ENCODE data around the gene ANKRD34A. TPM values are rescaled to one million over a fixed set of nuclear protein-coding genes. Genes with fewer than 3 reads are reported as not detected.
A peak's percentile ranks its signal among the peaks of the same experiment; 100 is the strongest.

Gene ANKRD34A
- polyA plus RNA-seq, 1 donor from 2014 or later: 1.7 TPM

DNA sequence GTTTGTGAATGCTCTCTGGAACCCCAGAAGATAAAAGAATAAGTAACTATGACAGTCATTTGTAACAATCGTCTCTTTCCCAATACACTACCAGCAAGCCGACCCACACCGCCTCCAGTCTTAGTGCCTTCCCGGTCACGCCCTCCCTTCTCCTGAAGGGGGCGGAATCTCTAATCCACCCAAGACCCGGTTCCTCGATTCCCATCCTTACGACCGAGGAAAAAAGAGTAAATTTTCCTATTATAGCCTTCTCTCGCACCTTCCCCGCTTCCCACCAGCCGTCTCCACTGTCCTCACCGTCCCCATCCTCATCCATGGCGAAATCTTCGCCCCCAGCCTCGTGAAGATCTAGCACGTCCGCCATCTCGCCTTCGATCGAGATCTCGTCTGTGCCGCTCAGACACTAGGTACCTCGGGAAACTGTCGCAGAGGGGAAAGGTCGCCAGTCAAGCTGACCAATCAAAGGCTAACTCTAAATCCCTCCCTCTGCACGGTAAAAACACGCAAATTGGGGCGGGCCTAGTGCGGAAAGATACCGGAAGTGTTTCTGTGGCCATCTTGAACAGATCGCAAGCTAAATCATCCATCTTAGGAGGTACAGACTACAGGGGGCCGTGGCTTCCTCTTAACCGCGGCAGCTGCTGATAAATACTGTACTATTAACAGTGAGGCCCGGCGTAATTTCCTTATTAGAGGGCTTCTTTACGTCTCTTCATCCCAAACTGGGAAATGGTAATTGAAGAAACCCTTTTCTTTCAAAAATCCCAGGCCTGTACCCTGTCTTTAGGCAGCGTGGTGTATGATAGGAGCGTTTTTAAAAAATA, 37.1 kb downstream of the ANKRD34A start, which contains the start of gene RBM8A:
TSS of gene RBM8A (minus strand) at position 422 of the 824 bp plus-strand sequence. CDS start at position 364, 58 bp downstream.
- no peaks in the 10 kb centered on the region for H3K36me3 ChIP-seq (ENCODE audit: insufficient read depth, low read length)
- peak; percentile 96 for TF ChIP-seq MXI1 (conservative IDR thresholded peaks at IDR 0.05; ENCODE audit: poor library complexity, severe bottlenecking)
- peak; percentile 65 for TF ChIP-seq RAD21 (conservative IDR thresholded peaks at IDR 0.05)
- peak; percentile 77 for TF ChIP-seq SMC3 (conservative IDR thresholded peaks at IDR 0.05; ENCODE audit: poor library complexity)
- TF ChIP-seq TAF1 (IDR thresholded peaks at IDR 0.05; ENCODE audit: low read depth): peak; percentile 92
- no peak for TF ChIP-seq EZH2 (IDR thresholded peaks at IDR 0.05; ENCODE audit: borderline replicate concordance, insufficient read depth, low read length, poor library complexity, severe bottlenecking)
- TF ChIP-seq, protein P1, sequence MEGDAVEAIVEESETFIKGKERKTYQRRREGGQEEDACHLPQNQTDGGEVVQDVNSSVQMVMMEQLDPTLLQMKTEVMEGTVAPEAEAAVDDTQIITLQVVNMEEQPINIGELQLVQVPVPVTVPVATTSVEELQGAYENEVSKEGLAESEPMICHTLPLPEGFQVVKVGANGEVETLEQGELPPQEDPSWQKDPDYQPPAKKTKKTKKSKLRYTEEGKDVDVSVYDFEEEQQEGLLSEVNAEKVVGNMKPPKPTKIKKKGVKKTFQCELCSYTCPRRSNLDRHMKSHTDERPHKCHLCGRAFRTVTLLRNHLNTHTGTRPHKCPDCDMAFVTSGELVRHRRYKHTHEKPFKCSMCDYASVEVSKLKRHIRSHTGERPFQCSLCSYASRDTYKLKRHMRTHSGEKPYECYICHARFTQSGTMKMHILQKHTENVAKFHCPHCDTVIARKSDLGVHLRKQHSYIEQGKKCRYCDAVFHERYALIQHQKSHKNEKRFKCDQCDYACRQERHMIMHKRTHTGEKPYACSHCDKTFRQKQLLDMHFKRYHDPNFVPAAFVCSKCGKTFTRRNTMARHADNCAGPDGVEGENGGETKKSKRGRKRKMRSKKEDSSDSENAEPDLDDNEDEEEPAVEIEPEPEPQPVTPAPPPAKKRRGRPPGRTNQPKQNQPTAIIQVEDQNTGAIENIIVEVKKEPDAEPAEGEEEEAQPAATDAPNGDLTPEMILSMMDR (IDR thresholded peaks at IDR 0.05; ENCODE audit: poor library complexity, severe bottlenecking): peak; percentile 95
- TF ChIP-seq, protein P2, sequence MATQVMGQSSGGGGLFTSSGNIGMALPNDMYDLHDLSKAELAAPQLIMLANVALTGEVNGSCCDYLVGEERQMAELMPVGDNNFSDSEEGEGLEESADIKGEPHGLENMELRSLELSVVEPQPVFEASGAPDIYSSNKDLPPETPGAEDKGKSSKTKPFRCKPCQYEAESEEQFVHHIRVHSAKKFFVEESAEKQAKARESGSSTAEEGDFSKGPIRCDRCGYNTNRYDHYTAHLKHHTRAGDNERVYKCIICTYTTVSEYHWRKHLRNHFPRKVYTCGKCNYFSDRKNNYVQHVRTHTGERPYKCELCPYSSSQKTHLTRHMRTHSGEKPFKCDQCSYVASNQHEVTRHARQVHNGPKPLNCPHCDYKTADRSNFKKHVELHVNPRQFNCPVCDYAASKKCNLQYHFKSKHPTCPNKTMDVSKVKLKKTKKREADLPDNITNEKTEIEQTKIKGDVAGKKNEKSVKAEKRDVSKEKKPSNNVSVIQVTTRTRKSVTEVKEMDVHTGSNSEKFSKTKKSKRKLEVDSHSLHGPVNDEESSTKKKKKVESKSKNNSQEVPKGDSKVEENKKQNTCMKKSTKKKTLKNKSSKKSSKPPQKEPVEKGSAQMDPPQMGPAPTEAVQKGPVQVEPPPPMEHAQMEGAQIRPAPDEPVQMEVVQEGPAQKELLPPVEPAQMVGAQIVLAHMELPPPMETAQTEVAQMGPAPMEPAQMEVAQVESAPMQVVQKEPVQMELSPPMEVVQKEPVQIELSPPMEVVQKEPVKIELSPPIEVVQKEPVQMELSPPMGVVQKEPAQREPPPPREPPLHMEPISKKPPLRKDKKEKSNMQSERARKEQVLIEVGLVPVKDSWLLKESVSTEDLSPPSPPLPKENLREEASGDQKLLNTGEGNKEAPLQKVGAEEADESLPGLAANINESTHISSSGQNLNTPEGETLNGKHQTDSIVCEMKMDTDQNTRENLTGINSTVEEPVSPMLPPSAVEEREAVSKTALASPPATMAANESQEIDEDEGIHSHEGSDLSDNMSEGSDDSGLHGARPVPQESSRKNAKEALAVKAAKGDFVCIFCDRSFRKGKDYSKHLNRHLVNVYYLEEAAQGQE (IDR thresholded peaks at IDR 0.05; ENCODE audit: borderline replicate concordance): peak; percentile 92
- TF ChIP-seq POLR2AphosphoS5 (IDR thresholded peaks at IDR 0.05): peak; percentile 97
- peak; percentile 67 for TF ChIP-seq EP300 (conservative IDR thresholded peaks at IDR 0.05; ENCODE audit: poor library complexity, severe bottlenecking)
- no peaks in the 10 kb centered on the region for H3K9me3 ChIP-seq (ENCODE audit: low read length)
- H3K79me2 ChIP-seq (replicated peaks; ENCODE audit: insufficient read depth, low read length): peaks cover 11% of the 10 kb centered on the region
- H3K27ac ChIP-seq (ENCODE audit: low read length): peak within 1 kb of the TSS; percentile 97
- peak within 1 kb of the TSS; percentile 93 for H3K4me2 ChIP-seq (ENCODE audit: low read length)
- peak within 1 kb of the TSS; percentile 58 for H2AFZ ChIP-seq (ENCODE audit: low read depth, low read length)
- no peaks in the 10 kb centered on the region for H3F3A ChIP-seq (ENCODE audit: insufficient read depth, low read length, poor library complexity, severe bottlenecking)
- H4K20me1 ChIP-seq (ENCODE audit: insufficient read depth): no peaks in the 10 kb centered on the region
- no peaks in the 10 kb centered on the region for H3K27me3 ChIP-seq (ENCODE audit: insufficient read depth, low read depth, low read length)
- H3K9me2 ChIP-seq (ENCODE audit: insufficient read depth, low read length): no peaks in the 10 kb centered on the region
- peak within 1 kb of the TSS; percentile 84 for H3K9ac ChIP-seq (ENCODE audit: low read length)
- H3K4me3 ChIP-seq (ENCODE audit: low read length): peak within 1 kb of the TSS; percentile 70

DNA sequence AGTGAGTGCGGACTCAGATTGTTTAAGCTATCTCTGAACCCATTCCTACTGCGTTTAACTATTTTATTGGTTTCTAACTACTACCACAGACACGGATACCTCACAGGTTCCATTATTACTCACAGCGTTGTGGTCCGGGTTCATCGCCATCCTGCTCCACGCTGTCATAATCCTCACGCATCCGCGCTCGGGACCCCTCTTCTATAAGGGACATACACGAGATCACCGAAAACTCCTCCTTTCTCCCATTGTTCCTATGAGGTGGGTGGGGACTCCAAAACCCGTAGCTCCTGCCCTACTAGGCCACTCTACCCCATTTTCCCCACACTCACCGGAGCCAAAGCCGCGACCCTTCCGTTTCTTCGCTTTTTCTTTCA, 37.7 kb downstream of the ANKRD34A start:
- Histone ChIP-seq H3K36me3 (ENCODE audit: insufficient read depth, low read length) (no peaks in the 10 kb centered on the region), H2AFZ (ENCODE audit: low read depth, low read length) (peak overlapping the region; percentile 40), H3K79me2 (replicated peaks; ENCODE audit: insufficient read depth, low read length) (peaks cover 11% of the 10 kb centered on the region), H3K9me3 (ENCODE audit: low read length) (no peaks in the 10 kb centered on the region), H3K9me2 (ENCODE audit: insufficient read depth, low read length) (no peaks in the 10 kb centered on the region), H3F3A (ENCODE audit: insufficient read depth, low read length, poor library complexity, severe bottlenecking) (no peaks in the 10 kb centered on the region), H3K27ac (ENCODE audit: low read length) (peak overlapping the region; percentile 97), H4K20me1 (ENCODE audit: insufficient read depth) (no peaks in the 10 kb centered on the region), H3K4me2 (ENCODE audit: low read length) (peak overlapping the region; percentile 93), H3K4me3 (ENCODE audit: low read length) (peak overlapping the region; percentile 70), H3K27me3 (ENCODE audit: insufficient read depth, low read depth, low read length) (no peaks in the 10 kb centered on the region), H3K9ac (ENCODE audit: low read length) (peak overlapping the region; percentile 84)
- TF ChIP-seq, protein P1 (IDR thresholded peaks at IDR 0.05; ENCODE audit: poor library complexity, severe bottlenecking): no peak
- TF ChIP-seq, protein P2 (IDR thresholded peaks at IDR 0.05; ENCODE audit: borderline replicate concordance): no peak
- TF ChIP-seq TAF1 (IDR thresholded peaks at IDR 0.05; ENCODE audit: low read depth) (no peak), RAD21 (conservative IDR thresholded peaks at IDR 0.05) (no peak), POLR2AphosphoS5 (IDR thresholded peaks at IDR 0.05) (no peak), MXI1 (conservative IDR thresholded peaks at IDR 0.05; ENCODE audit: poor library complexity, severe bottlenecking) (no peak), SMC3 (conservative IDR thresholded peaks at IDR 0.05; ENCODE audit: poor library complexity) (no peak), EZH2 (IDR thresholded peaks at IDR 0.05; ENCODE audit: borderline replicate concordance, insufficient read depth, low read length, poor library complexity, severe bottlenecking) (no peak), EP300 (conservative IDR thresholded peaks at IDR 0.05; ENCODE audit: poor library complexity, severe bottlenecking) (no peak)

All from neural cell (in vitro differentiated cells).